ENCODE measurements around the gene CDC14A. TPM values are rescaled to one million over a fixed set of nuclear protein-coding genes. Genes with fewer than 3 reads are reported as not detected.

The CDC14A gene
- total RNA-seq, 1 donor from 2014 or later = 21.4 TPM

- no peak for DNase-seq (ENCODE audit: low spot score in 2 of 2, unreplicated experiment in 2 of 2)
- Mint-ChIP-seq H3K36me3 (peaks cover 9% of the 10 kb centered on the region), H3K4me1 (peaks cover 52% of the 10 kb centered on the region), H3K4me3 (no peak overlapping the region), H3K27me3 (ENCODE audit: low read depth) (no peaks in the 10 kb centered on the region), H3K9me3 (no peaks in the 10 kb centered on the region), H3K27ac (peak overlapping the region; percentile 93)
- no peak for TF ChIP-seq CTCF (IDR thresholded peaks at IDR 0.05; ENCODE audit: unreplicated experiment)
Observed at GRCh38 chr1:100438375-100438774, 86.1 kb downstream of the CDC14A start.

- Mint-ChIP-seq H3K4me3 (no peak overlapping the region), H3K36me3 (peaks cover 9% of the 10 kb centered on the region), H3K9me3 (no peaks in the 10 kb centered on the region), H3K27me3 (ENCODE audit: low read depth) (no peaks in the 10 kb centered on the region), H3K4me1 (peaks cover 51% of the 10 kb centered on the region), H3K27ac (peak overlapping the region; percentile 93)
- TF ChIP-seq CTCF (IDR thresholded peaks at IDR 0.05; ENCODE audit: unreplicated experiment) = no peak
- no peak for DNase-seq (ENCODE audit: low spot score in 2 of 2, unreplicated experiment in 2 of 2)
Observed at GRCh38 chr1:100438789-100439188, 86.5 kb downstream of the CDC14A start.

GRCh38 chr1:100440075-100440809, 87.9 kb downstream of the CDC14A start:
- H3K9me3 Mint-ChIP-seq = no peaks in the 10 kb centered on the region
- no peaks in the 10 kb centered on the region for H3K27me3 Mint-ChIP-seq (ENCODE audit: low read depth)

GRCh38 chr1:100441146-100441545, 88.8 kb downstream of the CDC14A start:
- TF ChIP-seq CTCF (IDR thresholded peaks at IDR 0.05; ENCODE audit: unreplicated experiment) = no peak
- no peak for DNase-seq (ENCODE audit: low spot score in 2 of 2, unreplicated experiment in 2 of 2)
- Mint-ChIP-seq H3K9me3 (no peaks in the 10 kb centered on the region), H3K27ac (peak overlapping the region; percentile 81), H3K36me3 (no peaks in the 10 kb centered on the region), H3K4me3 (no peak overlapping the region), H3K27me3 (ENCODE audit: low read depth) (no peaks in the 10 kb centered on the region), H3K4me1 (peaks cover 57% of the 10 kb centered on the region)

More at GRCh38 chr1:100440075-100440809, 87.9 kb downstream of the CDC14A start:
- H3K4me3 Mint-ChIP-seq = no peak overlapping the region
- H3K27ac Mint-ChIP-seq = peak overlapping the region; percentile 79
- TF ChIP-seq CTCF (IDR thresholded peaks at IDR 0.05; ENCODE audit: unreplicated experiment) = no peak
- no peak for DNase-seq (ENCODE audit: low spot score in 2 of 2, unreplicated experiment in 2 of 2)
- H3K4me1 Mint-ChIP-seq = peaks cover 51% of the 10 kb centered on the region
- peaks cover 4% of the 10 kb centered on the region for H3K36me3 Mint-ChIP-seq

GRCh38 chr1:100441651-100442050, 89.3 kb downstream of the CDC14A start:
- Mint-ChIP-seq H3K9me3 (no peaks in the 10 kb centered on the region), H3K36me3 (no peaks in the 10 kb centered on the region), H3K4me1 (peaks cover 57% of the 10 kb centered on the region), H3K27me3 (ENCODE audit: low read depth) (no peaks in the 10 kb centered on the region), H3K4me3 (no peak overlapping the region), H3K27ac (peak overlapping the region; percentile 88)
- DNase-seq (ENCODE audit: low spot score in 2 of 2, unreplicated experiment in 2 of 2) = no peak
- TF ChIP-seq CTCF (IDR thresholded peaks at IDR 0.05; ENCODE audit: unreplicated experiment) = no peak

Measured in mesothelial cell of epicardium (in vitro differentiated cells).